ENCODE measurements around the gene GTSF1L.

GTSF1L gene

GRCh38 chr20:43744966-43745730 is 18.3 kb upstream of the GTSF1L start:
- DNase-seq (ENCODE audit: low read depth), result peak; percentile 40

GRCh38 chr20:43744151-43744611 is 17.4 kb upstream of the GTSF1L start:
- DNase-seq (ENCODE audit: low read depth), result peak; percentile 68

GRCh38 chr20:43740642-43741041 is 13.8 kb upstream of the GTSF1L start:
- no peak for DNase-seq (ENCODE audit: low read depth)

- DNase-seq (ENCODE audit: low read depth), result no peak
These were observed 12.4 kb upstream of the GTSF1L start for GRCh38 chr20:43739148-43739749.

- no peak for DNase-seq (ENCODE audit: low read depth)
These were observed 11.1 kb upstream of the GTSF1L start for GRCh38 chr20:43737925-43738324.

DNA sequence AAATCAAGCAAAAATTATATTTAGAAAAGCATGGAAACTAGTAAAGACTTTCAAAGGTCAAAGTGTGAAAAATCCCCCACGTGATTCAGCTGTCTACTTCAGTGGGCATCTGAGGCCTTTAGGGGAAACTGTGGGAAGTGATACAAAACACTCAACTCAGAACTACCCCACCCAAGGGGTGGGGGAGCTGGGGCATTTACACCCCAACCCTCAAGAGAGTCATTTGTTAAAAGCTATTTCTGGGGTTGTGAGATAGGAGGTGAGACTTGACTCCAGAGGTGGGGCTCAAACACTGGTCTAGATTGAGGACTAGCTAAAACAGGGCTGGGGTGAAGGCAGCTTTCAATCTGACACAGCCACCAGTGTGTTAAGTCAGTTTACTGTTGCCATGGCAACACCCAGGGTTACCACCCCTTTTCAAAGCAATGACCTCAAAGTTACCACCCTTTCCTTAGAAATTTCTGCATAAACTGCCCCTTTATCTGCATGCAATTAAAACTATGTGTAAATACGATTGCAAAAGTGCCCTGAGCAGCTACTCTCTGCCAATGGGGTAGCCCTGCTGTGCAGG is 9.9 kb upstream of the GTSF1L start:
- no peak for DNase-seq (ENCODE audit: low read depth)

- no peak for DNase-seq (ENCODE audit: low read depth)
These were observed 5.1 kb upstream of the GTSF1L start for GRCh38 chr20:43731927-43732326.

GRCh38 chr20:43731469-43731868 is 4.7 kb upstream of the GTSF1L start:
- DNase-seq (ENCODE audit: low read depth), result peak; percentile 86

DNA sequence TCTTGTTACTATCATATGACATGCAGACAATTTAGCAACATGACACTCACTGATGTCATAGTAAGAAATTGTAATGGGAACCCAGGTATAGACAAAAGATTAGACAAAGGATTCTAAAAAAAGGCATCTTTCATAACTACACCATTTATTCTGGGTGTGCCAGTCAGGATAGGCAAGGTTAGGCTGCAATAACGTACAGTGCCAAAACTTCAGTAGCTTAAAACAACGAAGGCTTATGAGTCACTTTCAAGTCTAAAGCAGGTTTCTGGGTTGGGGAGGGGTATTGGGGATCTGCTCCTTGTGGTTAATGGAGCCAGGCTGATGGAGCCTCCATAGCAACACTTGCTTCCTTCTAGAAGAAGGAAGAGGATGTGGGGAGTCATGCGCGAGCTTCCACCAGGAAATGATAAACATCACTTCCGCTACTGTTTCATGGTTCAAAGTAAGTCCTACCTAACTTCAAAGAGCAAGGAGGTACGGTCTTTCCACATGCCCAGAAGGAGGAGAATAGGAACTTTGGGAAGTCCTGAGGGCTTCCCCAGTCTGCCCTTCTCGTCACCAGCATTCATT is 2.0 kb upstream of the GTSF1L start:
- DNase-seq (ENCODE audit: low read depth), result no peak

GRCh38 chr20:43727980-43728590 is 1.3 kb upstream of the GTSF1L start:
- DNase-seq (ENCODE audit: low read depth), result no peak

GRCh38 chr20:43726333-43726732 is 469 bp downstream of the GTSF1L start:
- no peak for DNase-seq (ENCODE audit: low read depth)

DNA sequence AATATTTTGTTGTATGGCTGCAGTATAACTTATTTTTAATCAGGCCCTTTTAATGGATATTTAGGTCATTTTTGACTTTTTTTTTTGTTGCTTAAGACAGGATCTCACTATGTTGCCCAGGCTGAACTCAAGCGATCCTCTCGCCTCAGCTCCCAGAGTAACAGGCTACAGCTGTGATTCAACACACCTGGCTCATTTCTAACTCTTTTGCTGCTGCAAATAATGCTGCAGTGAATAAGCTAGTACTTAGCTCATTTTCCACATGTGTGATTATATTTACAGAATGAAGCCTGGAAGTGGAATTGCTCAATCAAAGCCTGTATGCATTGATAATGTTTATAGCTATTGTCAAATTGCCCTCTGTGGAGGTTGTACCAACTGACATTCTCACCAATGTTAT is 1.1 kb downstream of the GTSF1L start:
- no peak for DNase-seq (ENCODE audit: low read depth)

- DNase-seq (ENCODE audit: low read depth), result no peak
These were observed 2.4 kb downstream of the GTSF1L start for GRCh38 chr20:43724383-43724782.

GRCh38 chr20:43723735-43724134 is 3.1 kb downstream of the GTSF1L start:
- no peak for DNase-seq (ENCODE audit: low read depth)

GRCh38 chr20:43723186-43723585 is 3.6 kb downstream of the GTSF1L start:
- no peak for DNase-seq (ENCODE audit: low read depth)

GRCh38 chr20:43722153-43722505 is 4.7 kb downstream of the GTSF1L start:
- DNase-seq (ENCODE audit: low read depth), result no peak

DNA sequence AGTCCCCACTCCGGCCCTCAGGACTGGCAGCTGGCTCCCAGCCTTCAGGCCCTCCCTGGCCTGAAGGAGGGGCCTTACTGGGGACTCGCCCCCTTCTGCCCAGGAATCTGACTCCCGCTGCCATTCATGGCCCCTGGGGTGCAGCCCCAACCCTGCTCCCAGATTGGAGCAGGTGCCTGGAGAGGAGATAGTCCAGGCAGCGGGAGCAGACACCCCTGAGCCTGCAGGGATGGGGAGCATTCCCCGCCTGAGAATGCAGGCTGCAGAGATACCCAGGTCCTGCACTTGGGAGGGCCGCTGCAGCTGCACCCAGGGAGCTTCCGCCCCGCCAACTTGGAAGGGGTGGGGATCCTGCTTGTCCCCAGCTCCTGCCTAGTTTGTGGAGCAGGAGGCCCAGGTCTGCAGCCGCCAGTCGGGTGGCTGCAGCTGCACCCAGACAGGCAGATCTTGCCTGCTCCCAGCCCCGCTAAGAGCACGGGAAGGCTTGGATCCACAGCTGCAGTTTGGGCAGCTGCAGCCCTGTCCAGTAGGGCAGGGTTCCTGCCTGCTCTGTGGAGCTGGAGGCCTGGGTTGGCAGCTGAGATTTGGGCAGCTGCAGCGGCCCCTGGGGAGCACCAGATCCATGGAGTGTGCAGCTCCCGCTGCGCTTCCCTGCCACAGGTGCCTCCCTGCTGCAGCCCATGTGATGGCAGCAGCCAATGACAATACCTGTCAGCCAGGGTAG is 5.2 kb downstream of the GTSF1L start:
- no peak for DNase-seq (ENCODE audit: low read depth)

DNA sequence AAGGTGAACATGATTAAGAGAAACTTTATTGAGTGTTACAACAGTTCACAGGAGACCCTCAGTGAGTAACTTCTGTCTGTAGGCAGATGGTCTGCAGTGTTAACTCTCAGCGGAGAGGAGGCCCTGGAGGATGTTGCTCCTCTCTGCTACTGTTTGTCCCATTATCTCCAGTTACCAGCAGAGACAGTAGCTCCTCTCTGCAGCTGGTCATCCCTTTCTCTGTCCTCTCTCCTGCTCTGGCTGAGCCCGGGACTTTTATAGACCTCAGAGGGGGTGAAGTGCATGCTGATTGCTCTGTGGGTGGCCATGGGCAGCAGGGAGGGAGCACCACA is 5.7 kb downstream of the GTSF1L start:
- DNase-seq (ENCODE audit: low read depth), result no peak

- DNase-seq (ENCODE audit: low read depth), result no peak
These were observed 6.8 kb downstream of the GTSF1L start for GRCh38 chr20:43720007-43720406.

DNA sequence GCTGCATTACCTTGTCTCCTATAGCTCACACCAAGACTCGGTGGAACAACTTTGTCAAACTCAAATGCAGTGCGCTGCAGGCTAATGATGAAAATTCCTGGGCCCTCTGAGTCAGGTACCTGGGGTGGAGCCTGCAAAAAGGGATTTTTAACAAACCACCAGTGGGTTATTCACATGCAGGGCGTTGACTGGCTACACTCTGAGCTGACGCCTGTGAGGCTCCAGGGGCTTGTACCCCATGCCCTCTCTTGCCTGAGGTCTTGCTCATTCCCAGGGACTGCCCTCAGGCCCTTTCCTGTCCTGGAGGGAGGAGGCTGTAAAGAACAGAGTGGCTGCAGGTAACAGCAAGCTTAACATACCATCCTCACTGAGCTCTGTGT is 9.2 kb downstream of the GTSF1L start:
- no peak for DNase-seq (ENCODE audit: low read depth)

GRCh38 chr20:43716757-43717615 is 9.8 kb downstream of the GTSF1L start:
- DNase-seq (ENCODE audit: low read depth), result no peak

Measured in ELR (cell line).